K562 (cell line): Measurements from ENCODE around the gene TEX14. TPM values are rescaled to one million over a fixed set of nuclear protein-coding genes. Genes with fewer than 3 reads are reported as not detected.
A peak's percentile ranks its signal among the peaks of the same experiment; 100 is the strongest.

Experiments used
- BDP1 ChIP-seq: IDR thresholded peaks from 3 replicates; pipeline ENCODE4 v1.6.1; 2011; ENCODE audit not compliant: insufficient read length, insufficient read depth
- BRF2 ChIP-seq: IDR thresholded peaks from 3 replicates; pipeline ENCODE4 v1.6.1; 2011; ENCODE audit warnings: borderline replicate concordance, mild to moderate bottlenecking; ENCODE audit not compliant: insufficient read length, insufficient read depth
- E2F8 ChIP-seq: fragments of 450-650 bp; IDR thresholded peaks from 2 replicates; pipeline ENCODE4 v1.7.1; 2018; ENCODE audit warnings: mild to moderate bottlenecking, low read depth; ENCODE audit not compliant: partially characterized antibody
- HSF4 ChIP-seq: fragments of 250-450 bp; sonication (Bioruptor Pico); IDR thresholded peaks from 2 replicates; pipeline ENCODE4 v2.1.2; 2022; ENCODE audit warnings: mild to moderate bottlenecking, moderate library complexity, borderline replicate concordance
- IRF9 ChIP-seq: fragments of 450-650 bp; IDR thresholded peaks from 2 replicates; pipeline ENCODE4 v1.6.1; 2016; ENCODE audit warnings: missing biosample characterization, missing genetic modification characterization
- MIER1 ChIP-seq: fragments of 450-650 bp; IDR thresholded peaks from 2 replicates; pipeline ENCODE4 v1.6.1; 2016; ENCODE audit warnings: antibody characterized with exemption, mild to moderate bottlenecking, low read depth
- NEUROD1 ChIP-seq: fragments of 150-350 bp; IDR thresholded peaks from 2 replicates; pipeline ENCODE4 v1.6.1; 2014; ENCODE audit warnings: borderline replicate concordance, low read length, low read depth; ENCODE audit not compliant: partially characterized antibody
- POLR2AphosphoS5 ChIP-seq: IDR thresholded peaks from 2 replicates; pipeline ENCODE4 v1.6.1; 2011; ENCODE audit warnings: mild to moderate bottlenecking, low read depth, low read length, moderate library complexity; ENCODE audit not compliant: control insufficient read depth, insufficient read depth
- RHOXF2B ChIP-seq: fragments of 250-450 bp; sonication (Bioruptor Pico); conservative IDR thresholded peaks from 2 replicates; pipeline ENCODE4 v1.5.1; 2021
- SIX5 ChIP-seq, 2 experiments: IDR thresholded peaks; 2 replicates each; pipeline ENCODE4 v1.6.1; 2011; ENCODE audit warnings: low read length in 2 of 2, borderline replicate concordance in 1 of 2, low read depth in 1 of 2, mild to moderate bottlenecking in 1 of 2, moderate library complexity in 1 of 2; ENCODE audit not compliant: insufficient read depth in 1 of 2
- SPI1 ChIP-seq: IDR thresholded peaks from 2 replicates; pipeline ENCODE4 v1.6.1; 2011; ENCODE audit warnings: low read depth, low read length, control low read depth, borderline replicate concordance
- STAG1 ChIP-seq: sonication (generic); formaldehyde crosslinking; IDR thresholded peaks from 2 replicates; pipeline ENCODE4 v1.5.0; 2020; ENCODE audit warnings: missing genetic modification reagents, borderline replicate concordance
- TFAP4 ChIP-seq: sonication (generic); formaldehyde crosslinking; IDR thresholded peaks from 2 replicates; pipeline ENCODE4 v1.8.0; 2022; ENCODE audit warnings: missing genetic modification reagents, mild to moderate bottlenecking, moderate library complexity, borderline replicate concordance
- THRAP3 ChIP-seq: fragments of 450-650 bp; IDR thresholded peaks from 2 replicates; pipeline ENCODE4 v1.6.1; 2016; ENCODE audit warnings: mild to moderate bottlenecking, inconsistent platforms, borderline replicate concordance
- XRCC5 ChIP-seq: fragments of 200-400 bp; formaldehyde crosslinking; IDR thresholded peaks from 2 replicates; pipeline ENCODE4 v1.6.1; 2017; ENCODE audit warnings: low read depth, mild to moderate bottlenecking, low read length
- YY1 ChIP-seq, 3 experiments: IDR thresholded peaks; 2 replicates each; pipeline ENCODE4 v1.6.1; 2011; ENCODE audit warnings: low read length in 2 of 3, mild to moderate bottlenecking in 2 of 3, moderate library complexity in 2 of 3, borderline replicate concordance in 1 of 3, control low read depth in 1 of 3, low read depth in 1 of 3; ENCODE audit not compliant: insufficient read depth in 3 of 3, insufficient replicate concordance in 2 of 3, control insufficient read depth in 1 of 3, insufficient read length in 1 of 3; ENCODE audit errors: extremely low read depth in 1 of 3
- ZC3H11A ChIP-seq: IDR thresholded peaks from 2 replicates; pipeline ENCODE4 v1.6.1; 2012; ENCODE audit warnings: low read depth, low read length, improper control_type of control experiment
- ZNF282 ChIP-seq: sonication (generic); formaldehyde crosslinking; IDR thresholded peaks from 2 replicates; pipeline ENCODE4 v1.8.1; 2023; ENCODE audit warnings: missing genetic modification reagents
- ZNF408 ChIP-seq: fragments of 250-450 bp; sonication (Bioruptor Pico); IDR thresholded peaks from 2 replicates; pipeline ENCODE4 v1.4.0; 2020; ENCODE audit warnings: low read depth, mild to moderate bottlenecking, moderate library complexity
- ZNF76 ChIP-seq: fragments of 250-450 bp; sonication (Bioruptor Pico); IDR thresholded peaks from 2 replicates; pipeline ENCODE4 v1.4.0; 2020; ENCODE audit warnings: mild to moderate bottlenecking, moderate library complexity, borderline replicate concordance
- polyA plus RNA-seq, 8 experiments: library from polyadenylated mRNA; depleted of rRNA in 4 of 8; stranded (reverse) in 5 of 8; unstranded in 3 of 8; fragments of >200 nt; fragmentation: Nextera tagmentation in 2 of 8; fragmentation: Illumina TruSeq in 1 of 8; extraction: Ambion mirVana in 2 of 8; extraction: Trizol in 1 of 8; gene quantifications; 2 replicates each; pipeline versions ENCODE4 v1.2.1 to v1.2.3, GENCODE V29; 2011 to 2014; ENCODE audit warnings: inconsistent platforms in 1 of 8, missing spikeins in 1 of 8
- total RNA-seq, 7 experiments: library from RNA; depleted of rRNA in 6 of 7; stranded (reverse); fragments of >200 nt in 6 of 7; fragmentation: Illumina TruSeq in 2 of 7; extraction: Trizol in 2 of 7; gene quantifications; 2 replicates each; pipeline versions ENCODE4 v1.2.1 to v1.2.3, GENCODE V29; 2011 to 2021; ENCODE audit warnings: low replicate concordance in 1 of 7

TEX14 gene
- total and polyA plus RNA-seq, 9 of the 15 experiments (the other 6 are each of a cell fraction or from before 2014, with no cell fraction given) = 0.05 to 0.12 (median 0.09) TPM; not detected in 1

- TF ChIP-seq HSF4 (CRISPR knock-in tag) (no peak), NEUROD1 (no peak), BDP1 (no peak), YY1 (IDR thresholded peaks at IDR 0.05; ENCODE audit: borderline replicate concordance in 1 of 3, control insufficient read depth in 1 of 3, extremely low read depth in 1 of 3, insufficient read depth in 3 of 3, insufficient read length in 1 of 3, insufficient replicate concordance in 2 of 3, low read depth in 1 of 3, low read length in 2 of 3) (peak in 2 of 3 experiments; percentile 45 to 60), THRAP3 (no peak), TFAP4 (CRISPR knock-in tag) (peak; percentile 33; the same call in 1 of the 2 replicates), ZNF76 (CRISPR knock-in tag) (no peak), POLR2AphosphoS5 (peak; percentile 40; the same call in 1 of the 2 replicates), XRCC5 (no peak), ZNF282 (CRISPR knock-in tag) (no peak), RHOXF2B (CRISPR knock-in tag) (no peak), ZC3H11A (no peak), STAG1 (CRISPR knock-in tag) (no peak), ZNF408 (CRISPR knock-in tag) (no peak), MIER1 (no peak), SPI1 (no peak), SIX5 (IDR thresholded peaks at IDR 0.05; ENCODE audit: borderline replicate concordance in 1 of 2, insufficient read depth in 1 of 2, low read depth in 1 of 2, low read length in 2 of 2) (no peak), IRF9 (tag) (no peak), BRF2 (no peak), E2F8 (no peak)
These were observed 177.7 kb downstream of the TEX14 start, which contains the start of gene MTMR4 (continued) for GRCh38 chr17:58513965-58514769.
